Progenitor cell of endocrine pancreas (in vitro differentiated cells): ENCODE data around the gene KNTC1. TPM values are rescaled to one million over a fixed set of nuclear protein-coding genes. Genes with fewer than 3 reads are reported as not detected.
A peak's percentile ranks its signal among the peaks of the same experiment; 100 is the strongest.
"Not testable (repeated sequence)": the region's sequence is repeated elsewhere in the genome, so short reads cannot be mapped to it uniquely, and the experiment has no call there.

Source experiments
- DNase-seq: peaks from one replicate; pipeline ENCODE4 v3.0.0; 2021; ENCODE audit warnings: low spot score; ENCODE audit not compliant: unreplicated experiment
- H3K27ac Mint-ChIP-seq: 2 replicates; pipeline ENCODE4 v1.8.0; 2021; ENCODE audit warnings: mild to moderate bottlenecking, moderate library complexity, mixed read lengths
- H3K27me3 Mint-ChIP-seq: 2 replicates; pipeline ENCODE4 v1.8.0; 2021; ENCODE audit warnings: mixed read lengths
- H3K36me3 Mint-ChIP-seq: 2 replicates; pipeline ENCODE4 v1.8.0; 2022; ENCODE audit warnings: mixed read lengths; ENCODE audit not compliant: insufficient read depth
- H3K4me1 Mint-ChIP-seq: 2 replicates; pipeline ENCODE4 v1.8.0; 2021; ENCODE audit warnings: low read depth, mixed read lengths
- H3K4me3 Mint-ChIP-seq: 2 replicates; pipeline ENCODE4 v1.8.0; 2021; ENCODE audit warnings: low read depth, mild to moderate bottlenecking, moderate library complexity, mixed read lengths
- H3K9me3 Mint-ChIP-seq: 2 replicates; pipeline ENCODE4 v1.8.0; 2021; ENCODE audit warnings: low read depth, mixed read lengths
- CTCF ChIP-seq: fragments of 200-600 bp; sonication (generic); IDR thresholded peaks from one replicate; pipeline ENCODE4 v1.5.0; 2021; ENCODE audit warnings: antibody characterized with exemption, mild to moderate bottlenecking; ENCODE audit not compliant: unreplicated experiment
- total RNA-seq: library from RNA; stranded (reverse); gene quantifications from 2 replicates; pipeline ENCODE4 v1.2.1, GENCODE V29; 2021

The KNTC1 gene
- total RNA-seq, 1 donor from 2014 or later, result 65.4 TPM

GRCh38 chr12:122486805-122487426 is 40.1 kb upstream of the KNTC1 start:
- peak overlapping the region; percentile 83 for H3K27ac Mint-ChIP-seq
- H3K27me3 Mint-ChIP-seq, result no peaks in the 10 kb centered on the region
- no peaks in the 10 kb centered on the region for H3K9me3 Mint-ChIP-seq
- no peak for TF ChIP-seq CTCF
- no peak overlapping the region for H3K4me3 Mint-ChIP-seq
- peaks cover 7% of the 10 kb centered on the region for H3K4me1 Mint-ChIP-seq
- peaks cover 28% of the 10 kb centered on the region for H3K36me3 Mint-ChIP-seq
- DNase-seq, result no peak

- H3K27ac Mint-ChIP-seq, DNase-seq, H3K4me3 Mint-ChIP-seq, H3K27me3 Mint-ChIP-seq, H3K9me3 Mint-ChIP-seq, H3K4me1 Mint-ChIP-seq: not testable (repeated sequence)
- H3K36me3 Mint-ChIP-seq, result peaks cover 34% of the 10 kb centered on the region
Observed at GRCh38 chr12:122487807-122488206, 39.2 kb upstream of the KNTC1 start.

- Mint-ChIP-seq H3K4me1 (peaks cover 7% of the 10 kb centered on the region), H3K36me3 (peaks cover 30% of the 10 kb centered on the region), H3K4me3 (no peak overlapping the region), H3K27me3 (no peaks in the 10 kb centered on the region), H3K9me3 (no peaks in the 10 kb centered on the region), H3K27ac (peak overlapping the region; percentile 22)
- no peak for TF ChIP-seq CTCF
- DNase-seq, result no peak
Observed at GRCh38 chr12:122489038-122489437, 38.0 kb upstream of the KNTC1 start.

GRCh38 chr12:122491991-122492390 is 35.1 kb upstream of the KNTC1 start:
- H3K27ac Mint-ChIP-seq, result peak overlapping the region; percentile 45
- TF ChIP-seq CTCF, result no peak
- H3K4me3 Mint-ChIP-seq, result no peak overlapping the region
- H3K4me1 Mint-ChIP-seq, result peaks cover 7% of the 10 kb centered on the region
- H3K27me3 Mint-ChIP-seq, result no peaks in the 10 kb centered on the region
- H3K36me3 Mint-ChIP-seq, result peaks cover 25% of the 10 kb centered on the region
- no peak for DNase-seq
- H3K9me3 Mint-ChIP-seq, result no peaks in the 10 kb centered on the region

GRCh38 chr12:122493222-122493621 is 33.8 kb upstream of the KNTC1 start:
- not testable (repeated sequence) for H3K27ac Mint-ChIP-seq, H3K27me3 Mint-ChIP-seq, DNase-seq, H3K4me3 Mint-ChIP-seq, H3K4me1 Mint-ChIP-seq, H3K9me3 Mint-ChIP-seq
- H3K36me3 Mint-ChIP-seq, result peaks cover 23% of the 10 kb centered on the region

GRCh38 chr12:122495258-122495657 is 31.8 kb upstream of the KNTC1 start:
- Mint-ChIP-seq H3K36me3 (peaks cover 21% of the 10 kb centered on the region), H3K27me3 (no peaks in the 10 kb centered on the region), H3K9me3 (no peaks in the 10 kb centered on the region), H3K27ac (no peak overlapping the region), H3K4me1 (peaks cover 8% of the 10 kb centered on the region), H3K4me3 (no peak overlapping the region)
- no peak for DNase-seq
- TF ChIP-seq CTCF, result no peak
